Mucosa of rectum (tissue), 2 donors: Measurements from ENCODE around the gene EFNA5.

Experiments
- H3K27ac ChIP-seq, 2 donors: one replicate each; pipeline ENCODE4 v1.7.0; 2013; ENCODE audit warnings: inconsistent platforms in 2 of 2, low read depth in 2 of 2, low read length in 2 of 2
- H3K27me3 ChIP-seq, 2 donors: one replicate each; pipeline ENCODE4 v1.7.0; 2013; ENCODE audit warnings: low read length in 2 of 2; ENCODE audit not compliant: control insufficient read depth in 2 of 2, insufficient read depth in 2 of 2
- H3K36me3 ChIP-seq, 2 donors: one replicate each; pipeline ENCODE4 v1.7.0; 2013; ENCODE audit warnings: low read length in 2 of 2; ENCODE audit not compliant: control insufficient read depth in 2 of 2, insufficient read depth in 2 of 2
- H3K4me1 ChIP-seq, 2 donors: one replicate each; pipeline ENCODE4 v1.7.0; 2013; ENCODE audit warnings: low read length in 2 of 2, mild to moderate bottlenecking in 1 of 2; ENCODE audit not compliant: control insufficient read depth in 2 of 2, insufficient read depth in 2 of 2
- H3K4me3 ChIP-seq, 2 donors: one replicate each; pipeline ENCODE4 v1.7.0; 2013; ENCODE audit warnings: low read length in 2 of 2
- H3K9ac ChIP-seq, 2 donors: one replicate each; pipeline ENCODE4 v1.7.0; 2013; ENCODE audit warnings: low read length in 2 of 2, low read depth in 1 of 2, mild to moderate bottlenecking in 1 of 2
- H3K9me3 ChIP-seq, 2 donors: one replicate each; pipeline ENCODE4 v1.7.0; 2013; ENCODE audit warnings: low read length in 2 of 2; ENCODE audit not compliant: control insufficient read depth in 2 of 2
- donor health status: healthy.
- donor health status: Normal muscosa, but diverticular disease.

Gene EFNA5

GRCh38 chr5:107431536-107431935 lies 239.2 kb downstream of the EFNA5 start:
- Histone ChIP-seq H3K4me1 (no peaks in the 10 kb centered on the region), H3K4me3 (no peak overlapping the region), H3K27me3 (no peaks in the 10 kb centered on the region), H3K9ac (no peak overlapping the region), H3K27ac (no peak overlapping the region), H3K9me3 (no peaks in the 10 kb centered on the region), H3K36me3 (no peaks in the 10 kb centered on the region)

GRCh38 chr5:107430071-107430625 lies 240.6 kb downstream of the EFNA5 start:
- Histone ChIP-seq H3K4me3 (no peak overlapping the region), H3K27ac (no peak overlapping the region), H3K4me1 (no peaks in the 10 kb centered on the region), H3K36me3 (no peaks in the 10 kb centered on the region), H3K9me3 (no peaks in the 10 kb centered on the region), H3K9ac (no peak overlapping the region), H3K27me3 (no peaks in the 10 kb centered on the region)

- no peaks in the 10 kb centered on the region for H3K27me3 ChIP-seq
- H3K9me3 ChIP-seq = no peaks in the 10 kb centered on the region
- H3K27ac ChIP-seq = no peak overlapping the region
- H3K4me3 ChIP-seq = no peak overlapping the region
- no peaks in the 10 kb centered on the region for H3K4me1 ChIP-seq
- no peak overlapping the region for H3K9ac ChIP-seq
- H3K36me3 ChIP-seq = no peaks in the 10 kb centered on the region
Observed at GRCh38 chr5:107428303-107428813, 242.4 kb downstream of the EFNA5 start.

- Histone ChIP-seq H3K4me1 (no peaks in the 10 kb centered on the region), H3K27me3 (no peaks in the 10 kb centered on the region), H3K4me3 (no peak overlapping the region), H3K9ac (no peak overlapping the region), H3K9me3 (no peaks in the 10 kb centered on the region), H3K36me3 (no peaks in the 10 kb centered on the region), H3K27ac (no peak overlapping the region)
Observed at GRCh38 chr5:107426872-107427271, 243.9 kb downstream of the EFNA5 start.

- H3K9ac ChIP-seq = no peak overlapping the region
- H3K27me3 ChIP-seq = no peaks in the 10 kb centered on the region
- no peak overlapping the region for H3K27ac ChIP-seq
- no peak overlapping the region for H3K4me3 ChIP-seq
- no peaks in the 10 kb centered on the region for H3K36me3 ChIP-seq
- no peaks in the 10 kb centered on the region for H3K9me3 ChIP-seq
- H3K4me1 ChIP-seq = no peaks in the 10 kb centered on the region
Observed at GRCh38 chr5:107426209-107426608, 244.5 kb downstream of the EFNA5 start.

- Histone ChIP-seq H3K9ac (no peak overlapping the region), H3K9me3 (no peaks in the 10 kb centered on the region), H3K4me1 (no peaks in the 10 kb centered on the region), H3K36me3 (no peaks in the 10 kb centered on the region), H3K27me3 (no peaks in the 10 kb centered on the region), H3K27ac (no peak overlapping the region), H3K4me3 (no peak overlapping the region)
Observed at GRCh38 chr5:107425541-107426031, 245.2 kb downstream of the EFNA5 start.

- H3K9me3 ChIP-seq = no peaks in the 10 kb centered on the region
- no peaks in the 10 kb centered on the region for H3K4me1 ChIP-seq
- H3K9ac ChIP-seq = no peak overlapping the region
- no peaks in the 10 kb centered on the region for H3K27me3 ChIP-seq
- H3K4me3 ChIP-seq = no peak overlapping the region
- no peaks in the 10 kb centered on the region for H3K36me3 ChIP-seq
- no peak overlapping the region for H3K27ac ChIP-seq
Observed at GRCh38 chr5:107424491-107424890, 246.2 kb downstream of the EFNA5 start.

GRCh38 chr5:107422494-107422893 lies 248.2 kb downstream of the EFNA5 start:
- H3K27ac ChIP-seq = no peak overlapping the region
- no peaks in the 10 kb centered on the region for H3K4me1 ChIP-seq

GRCh38 chr5:107419498-107419897 lies 251.2 kb downstream of the EFNA5 start:
- Histone ChIP-seq H3K4me3 (no peak overlapping the region), H3K27me3 (no peaks in the 10 kb centered on the region), H3K27ac (no peak overlapping the region), H3K9ac (no peak overlapping the region), H3K36me3 (no peaks in the 10 kb centered on the region), H3K9me3 (no peaks in the 10 kb centered on the region), H3K4me1 (no peaks in the 10 kb centered on the region)

More at GRCh38 chr5:107422494-107422893, 248.2 kb downstream of the EFNA5 start:
- no peaks in the 10 kb centered on the region for H3K27me3 ChIP-seq
- H3K4me3 ChIP-seq = no peak overlapping the region
- H3K9ac ChIP-seq = no peak overlapping the region
- no peaks in the 10 kb centered on the region for H3K9me3 ChIP-seq
- H3K36me3 ChIP-seq = no peaks in the 10 kb centered on the region

- Histone ChIP-seq H3K27me3 (no peaks in the 10 kb centered on the region), H3K9me3 (no peaks in the 10 kb centered on the region), H3K9ac (no peak overlapping the region), H3K36me3 (no peaks in the 10 kb centered on the region), H3K4me3 (no peak overlapping the region), H3K4me1 (no peaks in the 10 kb centered on the region), H3K27ac (no peak overlapping the region)
Observed at GRCh38 chr5:107418902-107419301, 251.8 kb downstream of the EFNA5 start.
